Activated effector memory CD4-positive, alpha-beta T cell treated with anti-CD3 and anti-CD28 coated beads, Interleukin-2, amount 50 U/mL, for 16 hours (primary cell): ENCODE data around the gene ANXA3.
"Not testable (repeated sequence)": the region's sequence is repeated elsewhere in the genome, so short reads cannot be mapped to it uniquely, and the experiment has no call there.

Experiments
- DNase-seq: peaks from one replicate; pipeline ENCODE4 v3.0.0-alpha.2; 2020

ANXA3 gene

GRCh38 chr4:78581618-78582017 is 30.0 kb downstream of the ANXA3 start:
- no peak for DNase-seq

GRCh38 chr4:78584863-78585547 is 33.4 kb downstream of the ANXA3 start:
- no peak for DNase-seq

GRCh38 chr4:78585633-78586032 is 34.1 kb downstream of the ANXA3 start:
- no peak for DNase-seq

- DNase-seq, result no peak
These were observed 37.5 kb downstream of the ANXA3 start for GRCh38 chr4:78588894-78589545.

- no peak for DNase-seq
These were observed 39.8 kb downstream of the ANXA3 start for GRCh38 chr4:78591404-78591803.

GRCh38 chr4:78592088-78592783 is 40.7 kb downstream of the ANXA3 start:
- no peak for DNase-seq

- no peak for DNase-seq
These were observed 44.7 kb downstream of the ANXA3 start for GRCh38 chr4:78596111-78596742.

- DNase-seq, result not testable (repeated sequence)
These were observed 46.9 kb downstream of the ANXA3 start for GRCh38 chr4:78598431-78598830.

- DNase-seq, result no peak
These were observed 47.6 kb downstream of the ANXA3 start for GRCh38 chr4:78599147-78599546.

GRCh38 chr4:78599931-78600375 is 48.4 kb downstream of the ANXA3 start:
- DNase-seq, result no peak

- no peak for DNase-seq
These were observed 49.4 kb downstream of the ANXA3 start for GRCh38 chr4:78601013-78601412.

GRCh38 chr4:78602334-78602733 is 50.8 kb downstream of the ANXA3 start:
- no peak for DNase-seq

GRCh38 chr4:78603384-78603783 is 51.8 kb downstream of the ANXA3 start:
- DNase-seq, result no peak

GRCh38 chr4:78604988-78605387 is 53.4 kb downstream of the ANXA3 start:
- no peak for DNase-seq

- DNase-seq, result no peak
These were observed 54.5 kb downstream of the ANXA3 start for GRCh38 chr4:78606035-78606434.

GRCh38 chr4:78606530-78607095 is 55.0 kb downstream of the ANXA3 start:
- DNase-seq, result no peak

GRCh38 chr4:78608684-78609083 is 57.1 kb downstream of the ANXA3 start:
- no peak for DNase-seq

- DNase-seq, result no peak
These were observed 58.0 kb downstream of the ANXA3 start for GRCh38 chr4:78609580-78609979.

- DNase-seq, result no peak
These were observed 59.1 kb downstream of the ANXA3 start for GRCh38 chr4:78610546-78611214.

- DNase-seq, result no peak
These were observed 59.6 kb downstream of the ANXA3 start for GRCh38 chr4:78611215-78611558.

- DNase-seq, result no peak
These were observed 61.0 kb downstream of the ANXA3 start for GRCh38 chr4:78612398-78613178.
